RWPE1 (cell line): Measurements from ENCODE around the gene LOC128125822.
A peak's percentile ranks its signal among the peaks of the same experiment; 100 is the strongest.
"Not testable (repeated sequence)": the region's sequence is repeated elsewhere in the genome, so short reads cannot be mapped to it uniquely, and the experiment has no call there.

ENCODE experiments used
- CTCF ChIA-PET: fragments of 350-600 bp; sonication (Branson Sonifier 250); formaldehyde crosslinking; extraction: SDS; loops from one replicate; lab custom pipeline; 2021; lab: Yijun Ruan, JAX
- POLR2A ChIA-PET: fragments of 400-600 bp; formaldehyde crosslinking; extraction: SDS; loops from one replicate; lab custom pipeline; 2020; ENCODE audit warnings: antibody characterized with exemption; ENCODE audit not compliant: low non-redundant PET; lab: Yijun Ruan, JAX
- DNase-seq: peaks from one replicate; pipeline ENCODE4 v3.0.0; 2012; ENCODE audit warnings: low spot score
- H3K27ac ChIP-seq: fragments of 450-650 bp; 2 replicates; pipeline ENCODE4 v1.5.1; 2017
- TF ChIP-seq, protein P1 (sequence below): fragments of 450-650 bp; conservative IDR thresholded peaks from 2 replicates; pipeline ENCODE4 v1.5.1; 2017; ENCODE audit warnings: low read depth, mild to moderate bottlenecking

Gene LOC128125822

DNA sequence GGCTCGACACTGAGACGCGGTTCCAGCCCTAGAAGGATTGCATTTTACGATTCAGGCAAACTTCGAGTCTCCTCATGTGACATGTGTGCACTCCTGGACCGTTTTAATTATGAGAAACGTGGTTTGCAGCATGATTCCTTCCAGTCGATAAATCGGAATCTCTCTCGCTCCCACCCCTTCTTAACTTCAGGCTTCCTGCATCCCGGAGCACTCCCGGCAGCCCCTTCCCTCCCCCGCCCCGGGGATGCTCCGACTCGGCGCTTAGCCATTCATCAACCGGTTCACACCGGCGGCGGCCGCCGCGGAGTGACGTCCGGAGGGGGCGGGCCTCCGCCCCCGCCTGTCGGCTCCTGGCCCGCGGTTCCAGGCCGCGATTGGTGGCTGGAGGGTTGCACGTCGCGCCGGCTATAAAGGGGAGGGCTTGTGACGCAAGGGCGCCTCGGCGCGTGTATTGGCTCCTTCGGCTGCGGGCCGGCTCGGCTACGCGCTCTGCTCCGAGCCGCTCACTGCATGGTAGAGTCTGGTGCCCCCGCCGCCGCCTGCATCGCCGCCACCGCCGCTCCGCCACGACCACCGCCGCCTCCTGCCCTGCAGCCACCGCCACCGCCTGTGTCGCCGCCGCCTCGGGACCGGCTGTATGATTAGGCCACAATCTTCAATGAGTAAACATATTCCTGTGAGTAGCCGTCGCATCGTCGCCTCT is at the start of gene LOC128125822, which contains the start of gene PTP4A1:
LOC128125822 (plus strand) TSS at position 437 of the 703 bp plus-strand sequence.
PTP4A1 (plus strand) TSS at position 437 of the 703 bp plus-strand sequence. CDS start 4,401 bp downstream, outside the sequence.
- TF ChIP-seq, protein P1, sequence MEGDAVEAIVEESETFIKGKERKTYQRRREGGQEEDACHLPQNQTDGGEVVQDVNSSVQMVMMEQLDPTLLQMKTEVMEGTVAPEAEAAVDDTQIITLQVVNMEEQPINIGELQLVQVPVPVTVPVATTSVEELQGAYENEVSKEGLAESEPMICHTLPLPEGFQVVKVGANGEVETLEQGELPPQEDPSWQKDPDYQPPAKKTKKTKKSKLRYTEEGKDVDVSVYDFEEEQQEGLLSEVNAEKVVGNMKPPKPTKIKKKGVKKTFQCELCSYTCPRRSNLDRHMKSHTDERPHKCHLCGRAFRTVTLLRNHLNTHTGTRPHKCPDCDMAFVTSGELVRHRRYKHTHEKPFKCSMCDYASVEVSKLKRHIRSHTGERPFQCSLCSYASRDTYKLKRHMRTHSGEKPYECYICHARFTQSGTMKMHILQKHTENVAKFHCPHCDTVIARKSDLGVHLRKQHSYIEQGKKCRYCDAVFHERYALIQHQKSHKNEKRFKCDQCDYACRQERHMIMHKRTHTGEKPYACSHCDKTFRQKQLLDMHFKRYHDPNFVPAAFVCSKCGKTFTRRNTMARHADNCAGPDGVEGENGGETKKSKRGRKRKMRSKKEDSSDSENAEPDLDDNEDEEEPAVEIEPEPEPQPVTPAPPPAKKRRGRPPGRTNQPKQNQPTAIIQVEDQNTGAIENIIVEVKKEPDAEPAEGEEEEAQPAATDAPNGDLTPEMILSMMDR: no peak
- ChIA-PET POLR2A (interaction anchor here (0.6 kb wide), 1 partner anchor 76 kb away, joined by 4 read pairs; no protein-coding TSS in a partner anchor), CTCF (no interaction called here)
- DNase-seq: peak; percentile 92
- H3K27ac ChIP-seq: peak within 1 kb of the TSS; percentile 99

DNA sequence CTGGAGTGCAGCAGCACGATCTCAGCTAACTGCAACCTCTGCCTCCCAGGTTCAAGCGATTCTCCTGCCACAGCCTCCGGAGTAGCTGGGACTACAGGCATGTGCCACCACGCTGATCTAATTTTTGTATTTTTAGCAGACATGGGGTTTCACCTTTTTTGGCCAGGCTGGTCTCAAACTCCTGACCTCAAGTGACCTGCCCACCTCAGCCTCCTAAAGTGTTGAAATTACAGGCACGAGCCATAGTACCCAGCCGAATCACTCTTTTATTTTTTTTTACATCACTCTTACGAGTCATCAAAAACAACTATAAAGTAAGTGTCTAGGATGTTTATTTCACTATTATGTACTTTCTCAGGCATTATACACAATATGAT is 49.4 kb upstream of the LOC128125822 start:
- CTCF ChIA-PET, H3K27ac ChIP-seq, DNase-seq, POLR2A ChIA-PET: not testable (repeated sequence)

DNA sequence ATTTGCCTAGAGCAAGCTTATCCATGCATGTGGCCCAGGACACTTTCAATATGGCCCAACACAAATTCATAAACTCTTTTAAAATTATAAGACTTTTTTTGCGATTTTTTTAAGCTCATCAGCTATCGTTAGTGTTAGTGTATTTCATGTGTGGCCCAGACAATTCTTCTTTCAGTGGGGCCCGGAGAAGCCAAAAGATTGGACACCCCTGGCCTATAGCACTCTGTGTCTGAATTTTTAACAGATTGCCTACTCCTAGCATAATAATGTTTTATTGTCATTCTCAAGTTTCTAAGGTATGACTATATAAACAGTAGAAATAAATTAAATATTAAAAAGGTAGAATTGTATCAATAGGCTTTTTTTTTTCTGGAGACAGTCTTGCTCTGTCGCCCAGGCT is 48.6 kb upstream of the LOC128125822 start:
- CTCF ChIA-PET: interaction anchor here (0.7 kb wide), 1 partner anchor 51 kb away, joined by 4 read pairs; no protein-coding TSS in a partner anchor
- DNase-seq: no peak
- POLR2A ChIA-PET: no interaction called here
- no peak overlapping the region for H3K27ac ChIP-seq
- TF ChIP-seq, protein P1: no peak

DNA sequence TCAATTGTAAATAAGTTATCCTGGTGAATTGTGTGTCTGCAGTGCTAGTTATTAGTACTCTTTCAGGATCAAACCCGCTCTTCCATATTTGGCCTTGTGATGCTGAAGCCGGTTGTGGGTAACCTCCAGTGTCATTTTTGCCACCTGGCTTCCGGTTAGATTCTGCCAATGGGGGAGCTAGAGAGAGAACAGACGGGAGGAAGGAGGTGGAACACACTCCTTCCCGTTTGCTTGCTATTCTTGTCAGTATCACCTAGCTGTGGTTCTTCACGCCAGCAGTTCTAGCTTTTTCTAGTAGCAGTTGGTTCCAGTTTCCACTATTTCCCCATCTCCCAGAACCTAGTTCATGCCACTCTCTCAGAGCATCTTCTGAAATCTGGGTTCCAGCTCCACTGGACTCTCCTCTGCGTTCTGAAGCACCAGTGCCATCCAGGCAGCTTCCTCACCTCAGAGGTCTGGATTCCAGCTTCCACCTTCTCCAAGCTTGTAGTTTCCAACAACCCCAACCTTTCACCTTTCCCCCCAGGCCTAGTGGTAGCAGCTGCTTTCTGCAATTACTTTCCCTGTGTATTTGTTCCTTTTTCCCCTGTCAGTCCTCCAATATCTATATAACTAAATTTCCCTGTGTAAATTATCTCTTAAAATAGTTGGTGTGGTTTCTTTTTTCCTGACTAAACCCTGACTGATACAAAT is 46.9 kb upstream of the LOC128125822 start:
- ChIA-PET CTCF (no interaction called here), POLR2A (interaction anchor here (0.6 kb wide), 1 partner anchor 14 kb away, joined by 8 read pairs; no protein-coding TSS in a partner anchor)
- no peak for DNase-seq
- TF ChIP-seq, protein P1: no peak
- H3K27ac ChIP-seq: no peak overlapping the region

DNA sequence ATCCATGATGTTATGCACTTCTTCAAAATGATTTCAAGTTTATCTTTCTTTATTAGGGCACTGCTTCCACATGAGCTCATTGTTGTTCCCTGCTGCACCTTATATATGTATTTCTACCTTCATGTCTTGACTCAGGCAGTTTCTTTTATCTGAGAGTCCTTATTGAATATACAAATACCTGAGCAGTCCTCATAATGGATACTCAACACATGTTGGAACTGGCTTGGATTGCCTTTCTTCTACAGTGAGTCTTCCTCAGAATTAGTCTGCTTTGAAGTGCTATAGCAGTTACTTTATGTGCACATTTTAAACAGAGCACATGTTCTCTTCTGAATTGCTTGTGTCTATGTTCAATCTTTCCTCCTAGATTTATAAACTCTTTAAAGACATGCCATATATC is 45.3 kb upstream of the LOC128125822 start:
- ChIA-PET POLR2A (no interaction called here), CTCF (no interaction called here)
- H3K27ac ChIP-seq: no peak overlapping the region
- no peak for DNase-seq
- TF ChIP-seq, protein P1: no peak

DNA sequence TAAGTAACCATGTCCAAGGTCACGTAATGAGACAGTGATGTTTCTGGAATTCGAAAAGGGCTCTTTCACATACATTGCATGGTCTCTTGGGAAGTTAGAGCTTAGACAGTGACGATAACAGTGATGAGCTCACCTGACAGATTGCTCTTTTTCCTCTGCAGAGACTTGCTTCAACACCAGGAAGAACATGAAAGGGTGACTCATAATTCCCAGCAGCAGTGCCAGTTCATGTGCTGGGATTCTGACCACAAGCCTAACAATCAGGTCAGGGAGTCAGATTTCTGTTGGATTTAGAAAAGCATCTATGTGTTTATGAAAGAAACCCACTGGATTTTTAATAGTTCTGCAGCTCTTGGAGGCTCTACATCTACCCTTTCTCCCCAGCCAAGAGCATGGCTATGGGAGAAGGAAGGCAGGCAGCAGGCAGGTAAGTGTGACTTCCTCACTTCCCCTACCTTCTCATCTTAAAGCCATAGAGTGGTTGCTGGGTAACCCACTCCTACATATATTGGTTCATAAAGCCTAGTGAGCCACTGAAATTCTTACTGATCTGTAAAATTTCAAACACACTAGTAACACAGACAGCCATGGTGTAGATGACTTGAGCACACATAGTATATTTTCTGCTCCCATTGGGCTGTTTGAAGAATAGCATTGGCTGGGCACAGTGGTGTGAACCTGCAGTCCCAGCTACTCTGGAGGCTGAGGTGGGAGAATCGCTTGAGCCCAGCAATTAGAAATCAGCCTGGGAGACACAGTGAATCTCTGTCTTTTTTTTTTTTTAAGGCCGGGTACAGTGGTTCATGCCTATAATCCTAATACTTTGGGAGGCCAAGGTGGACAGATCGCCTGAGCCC is 44.4 kb upstream of the LOC128125822 start:
- DNase-seq: peak; percentile 94
- POLR2A ChIA-PET: no interaction called here
- peak overlapping the region; percentile 84 for H3K27ac ChIP-seq
- CTCF ChIA-PET: interaction anchor here (0.6 kb wide), 2 partner anchors 18 to 235 kb away, joined by 3 read pairs; no protein-coding TSS in a partner anchor
- TF ChIP-seq, protein P1: no peak
